KMS-11 (cell line): Measurements from ENCODE around the gene SHKBP1.

Experiments
- H2AFZ ChIP-seq: fragments of 200-600 bp; sonication (generic); 2 replicates; pipeline ENCODE4 v1.6.1; 2016; ENCODE audit warnings: antibody characterized with exemption, mixed run types, low read depth
- H3K27ac ChIP-seq: fragments of 200-600 bp; sonication (generic); 2 replicates; pipeline ENCODE4 v1.6.1; 2016; ENCODE audit warnings: mild to moderate bottlenecking, mixed run types
- H3K27me3 ChIP-seq: fragments of 200-600 bp; sonication (generic); 2 replicates; pipeline ENCODE4 v1.6.1; 2017; ENCODE audit warnings: mild to moderate bottlenecking, low read depth, mixed run types, moderate library complexity; ENCODE audit not compliant: insufficient read depth
- H3K36me3 ChIP-seq: fragments of 200-600 bp; sonication (generic); 2 replicates; pipeline ENCODE4 v1.6.1; 2017; ENCODE audit warnings: mild to moderate bottlenecking, mixed run types; ENCODE audit not compliant: insufficient read depth
- H3K4me1 ChIP-seq: fragments of 200-600 bp; sonication (generic); 2 replicates; pipeline ENCODE4 v1.6.1; 2016; ENCODE audit warnings: mild to moderate bottlenecking, low read depth, mixed run types; ENCODE audit not compliant: poor library complexity, severe bottlenecking
- H3K4me2 ChIP-seq: fragments of 200-600 bp; sonication (generic); 2 replicates; pipeline ENCODE4 v1.7.0; 2016; ENCODE audit warnings: mild to moderate bottlenecking, mixed run types
- H3K4me3 ChIP-seq: fragments of 200-600 bp; sonication (generic); IDR thresholded peaks from 2 replicates; pipeline ENCODE4 v1.6.1; 2017; ENCODE audit warnings: low read depth, low read length, mixed read lengths; ENCODE audit not compliant: insufficient read depth
- H3K79me2 ChIP-seq: fragments of 200-600 bp; sonication (generic); 2 replicates; pipeline ENCODE4 v1.6.1; 2016; ENCODE audit warnings: low read depth, mixed run types; ENCODE audit not compliant: insufficient read depth
- H3K9ac ChIP-seq: fragments of 200-600 bp; sonication (generic); 2 replicates; pipeline ENCODE4 v1.6.1; 2016; ENCODE audit warnings: mild to moderate bottlenecking, mixed run types
- H4K20me1 ChIP-seq: fragments of 200-600 bp; sonication (generic); 2 replicates; pipeline ENCODE4 v1.6.1; 2016; ENCODE audit warnings: mild to moderate bottlenecking, mixed run types; ENCODE audit not compliant: insufficient read depth
- TF ChIP-seq, protein P1 (sequence below): fragments of 200-600 bp; sonication (generic); conservative IDR thresholded peaks from 2 replicates; pipeline ENCODE4 v1.6.1; 2017; ENCODE audit warnings: low read depth, mild to moderate bottlenecking, antibody characterized with exemption, low read length, moderate library complexity, mixed read lengths

SHKBP1 gene

DNA sequence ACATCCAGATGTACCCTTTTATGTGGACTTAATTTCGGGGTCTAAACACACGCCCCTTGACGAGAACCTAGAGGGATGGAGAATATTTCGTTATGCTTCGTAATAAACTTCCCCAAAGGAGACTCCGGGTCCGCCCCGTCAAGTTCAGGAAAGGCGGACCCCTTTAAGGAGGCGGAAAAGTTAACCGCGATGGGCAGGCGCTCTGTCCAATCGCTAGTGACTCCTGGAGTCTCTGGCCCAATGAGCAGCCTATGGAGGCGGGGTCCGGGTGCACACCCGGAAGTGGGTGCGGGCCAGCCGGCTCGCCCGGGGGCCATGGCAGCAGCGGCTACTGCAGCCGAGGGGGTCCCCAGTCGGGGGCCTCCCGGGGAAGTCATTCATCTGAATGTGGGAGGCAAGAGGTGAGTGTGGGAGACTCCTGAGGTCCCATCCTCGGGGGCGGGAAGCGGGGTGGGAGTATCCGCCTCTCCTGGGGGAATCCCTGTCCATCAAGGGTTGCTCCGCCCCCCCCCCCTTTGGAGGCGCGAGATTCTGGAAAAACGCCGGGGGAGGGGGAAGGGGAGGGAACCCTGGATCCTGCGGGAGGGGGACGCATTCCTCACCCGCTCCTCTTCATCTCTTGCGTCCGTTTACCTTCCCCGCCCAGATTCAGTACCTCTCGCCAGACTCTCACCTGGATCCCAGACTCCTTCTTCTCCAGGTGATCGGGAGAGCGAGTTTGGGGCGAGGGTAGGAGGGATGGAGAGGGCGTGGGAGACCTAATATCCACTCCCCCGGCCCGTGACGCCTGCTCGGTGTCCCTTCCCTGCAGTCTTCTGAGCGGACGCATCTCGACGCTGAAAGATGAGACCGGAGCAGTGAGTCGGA is at the start of gene SHKBP1:
SHKBP1 (plus strand) TSS at position 289 of the 867 bp plus-strand sequence; CDS start at position 316, 27 bp downstream.
- Histone ChIP-seq H2AFZ (peak within 1 kb of the TSS; percentile 91), H3K4me2 (peak within 1 kb of the TSS; percentile 91), H3K79me2 (no peaks in the 10 kb centered on the region), H4K20me1 (no peaks in the 10 kb centered on the region), H3K9ac (peak within 1 kb of the TSS; percentile 44; the same call in 1 of the 2 replicates), H3K4me1 (peaks cover 13% of the 10 kb centered on the region), H3K27me3 (no peaks in the 10 kb centered on the region), H3K4me3 (no peak within 1 kb of the TSS), H3K36me3 (no peaks in the 10 kb centered on the region; the same call in 1 of the 2 replicates), H3K27ac (0 out of 2 replicates have a peak within 1 kb of the TSS, but pooled peaks have one; percentile 12)
- TF ChIP-seq, protein P1, sequence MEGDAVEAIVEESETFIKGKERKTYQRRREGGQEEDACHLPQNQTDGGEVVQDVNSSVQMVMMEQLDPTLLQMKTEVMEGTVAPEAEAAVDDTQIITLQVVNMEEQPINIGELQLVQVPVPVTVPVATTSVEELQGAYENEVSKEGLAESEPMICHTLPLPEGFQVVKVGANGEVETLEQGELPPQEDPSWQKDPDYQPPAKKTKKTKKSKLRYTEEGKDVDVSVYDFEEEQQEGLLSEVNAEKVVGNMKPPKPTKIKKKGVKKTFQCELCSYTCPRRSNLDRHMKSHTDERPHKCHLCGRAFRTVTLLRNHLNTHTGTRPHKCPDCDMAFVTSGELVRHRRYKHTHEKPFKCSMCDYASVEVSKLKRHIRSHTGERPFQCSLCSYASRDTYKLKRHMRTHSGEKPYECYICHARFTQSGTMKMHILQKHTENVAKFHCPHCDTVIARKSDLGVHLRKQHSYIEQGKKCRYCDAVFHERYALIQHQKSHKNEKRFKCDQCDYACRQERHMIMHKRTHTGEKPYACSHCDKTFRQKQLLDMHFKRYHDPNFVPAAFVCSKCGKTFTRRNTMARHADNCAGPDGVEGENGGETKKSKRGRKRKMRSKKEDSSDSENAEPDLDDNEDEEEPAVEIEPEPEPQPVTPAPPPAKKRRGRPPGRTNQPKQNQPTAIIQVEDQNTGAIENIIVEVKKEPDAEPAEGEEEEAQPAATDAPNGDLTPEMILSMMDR, result no peak

DNA sequence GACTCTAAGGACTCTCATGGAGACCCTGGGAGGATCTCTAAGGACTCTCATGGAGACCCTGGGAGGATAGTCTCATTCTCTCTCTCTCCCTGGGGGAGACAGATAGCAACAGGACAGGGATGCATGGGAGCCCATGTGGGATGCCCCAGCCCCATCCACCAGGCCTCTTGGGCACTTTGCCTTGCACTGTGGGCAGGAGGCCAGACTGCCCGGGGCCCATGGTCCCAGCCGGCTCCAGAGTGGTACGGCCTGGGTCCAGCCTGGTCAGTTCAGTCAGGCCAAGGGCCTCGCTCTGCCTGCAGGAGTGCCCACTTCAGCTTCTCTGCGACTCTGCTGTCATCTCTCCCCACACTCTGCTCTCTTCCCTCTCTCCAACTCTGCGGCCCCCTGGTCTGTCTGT is 48.6 kb upstream of the SHKBP1 start:
- Histone ChIP-seq H4K20me1 (no peaks in the 10 kb centered on the region), H3K4me1 (peaks cover 28% of the 10 kb centered on the region), H3K79me2 (no peaks in the 10 kb centered on the region), H2AFZ (no peak overlapping the region), H3K4me3 (no peak overlapping the region), H3K27ac (no peak overlapping the region), H3K27me3 (no peaks in the 10 kb centered on the region), H3K36me3 (no peaks in the 10 kb centered on the region), H3K9ac (no peak overlapping the region), H3K4me2 (no peak overlapping the region)
- TF ChIP-seq, protein P1, result no peak

DNA sequence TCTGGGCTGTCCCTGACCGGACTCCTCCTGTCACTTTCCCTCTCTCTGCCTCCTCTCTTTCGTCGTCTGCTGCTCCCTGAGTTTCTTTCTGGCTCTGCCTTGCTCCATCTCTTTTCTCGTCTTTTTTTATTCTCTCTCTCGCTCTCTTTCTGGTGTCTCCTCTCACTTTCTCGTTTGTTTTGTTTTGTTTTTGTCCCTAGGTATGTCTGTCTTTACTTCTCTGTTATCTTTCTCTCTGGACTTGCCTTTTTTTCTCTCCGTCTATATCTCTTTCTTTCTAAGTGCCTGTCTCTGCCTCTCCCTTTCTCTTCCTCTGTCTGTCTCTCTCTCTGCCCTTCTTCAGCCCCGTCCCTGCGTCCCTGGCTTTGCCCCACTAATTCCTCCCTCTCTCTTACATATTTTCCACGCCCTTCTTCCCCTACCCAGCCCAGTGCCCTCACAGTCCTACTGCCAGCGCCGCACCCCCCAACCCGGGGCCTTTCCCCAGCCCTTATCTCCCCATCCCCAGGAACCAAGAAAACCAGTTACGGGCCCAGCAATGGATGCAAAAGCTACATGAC is 48.1 kb upstream of the SHKBP1 start:
- TF ChIP-seq, protein P1, result no peak
- Histone ChIP-seq H3K27ac (no peak overlapping the region), H3K27me3 (no peaks in the 10 kb centered on the region), H3K4me2 (peak overlapping the region; percentile 29; the same call in 1 of the 2 replicates), H3K4me1 (peaks cover 26% of the 10 kb centered on the region), H2AFZ (peak overlapping the region; percentile 60), H4K20me1 (no peaks in the 10 kb centered on the region), H3K9ac (no peak overlapping the region), H3K36me3 (no peaks in the 10 kb centered on the region), H3K4me3 (no peak overlapping the region), H3K79me2 (no peaks in the 10 kb centered on the region)

GRCh38 chr19:40529093-40529954 is 47.3 kb upstream of the SHKBP1 start:
- peak overlapping the region; percentile 56 for H3K4me2 ChIP-seq
- H3K36me3 ChIP-seq, result no peaks in the 10 kb centered on the region
- no peak overlapping the region for H3K4me3 ChIP-seq
- no peaks in the 10 kb centered on the region for H3K27me3 ChIP-seq
- H3K9ac ChIP-seq, result no peak overlapping the region
- H4K20me1 ChIP-seq, result no peaks in the 10 kb centered on the region
- H3K4me1 ChIP-seq, result peaks cover 18% of the 10 kb centered on the region
- H3K27ac ChIP-seq, result no peak overlapping the region
- TF ChIP-seq, protein P1, result peak; percentile 94
- no peaks in the 10 kb centered on the region for H3K79me2 ChIP-seq
- H2AFZ ChIP-seq, result peak overlapping the region; percentile 60
